Esophagus muscularis mucosa (tissue), 4 donors: ENCODE results near the gene TNMD.

ENCODE experiments used
- CTCF ChIP-seq, 3 experiments: fragments of 200-600 bp in 2 of 3; fragments of 450-650 bp in 1 of 3; sonication (generic) in 2 of 3; IDR thresholded peaks; one replicate each; pipeline ENCODE4 v1.5.1; 2017 to 2019; ENCODE audit warnings: antibody characterized with exemption in 3 of 3, mild to moderate bottlenecking in 2 of 3, moderate library complexity in 1 of 3
- EP300 ChIP-seq: sonication (generic); formaldehyde crosslinking; IDR thresholded peaks from one replicate; pipeline ENCODE4 v1.6.1; 2017; ENCODE audit warnings: antibody characterized with exemption
- POLR2A ChIP-seq: fragments of 450-650 bp; IDR thresholded peaks from one replicate; pipeline ENCODE4 v1.6.1; 2017; ENCODE audit warnings: antibody characterized with exemption, moderate library complexity, mild to moderate bottlenecking, low read depth
- POLR2AphosphoS5 ChIP-seq, 2 donors: sonication (generic); formaldehyde crosslinking; IDR thresholded peaks; one replicate each; pipeline ENCODE4 v1.6.1; 2017; ENCODE audit warnings: antibody characterized with exemption in 2 of 2

GRCh38 chrX:100591256-100592051, 6.7 kb downstream of the TNMD start:
- TF ChIP-seq CTCF (IDR thresholded peaks at IDR 0.05): no peak
- no peak for TF ChIP-seq EP300
- TF ChIP-seq POLR2A: no peak
- no peak for TF ChIP-seq POLR2AphosphoS5 (IDR thresholded peaks at IDR 0.05)
